ENCODE data around the gene VPS26C.

Gene VPS26C

GRCh38 chr21:37266515-37267221 lies 466 bp downstream of the VPS26C start:
- DNase-seq, result peak in 3 of 10 donors; percentile 4 to 90 (median 76)
- intact Hi-C loops (cut with DNase I), result loop anchor here (1.0 to 10.0 kb wide), 5 partner anchors 44 to 296 kb away; partner anchors contain the start of genes DYRK1A, PIGP and TTC3

GRCh38 chr21:37264808-37265207 lies 2.3 kb downstream of the VPS26C start:
- no peak for DNase-seq
- intact Hi-C loops (cut with DNase I), result loop anchor here (5.0 to 10.0 kb wide), 4 partner anchors 43 to 297 kb away; partner anchors contain the start of genes PIGP and TTC3

GRCh38 chr21:37263827-37264600 lies 3.1 kb downstream of the VPS26C start:
- intact Hi-C loops (cut with DNase I), result loop anchor here (10.0 kb wide), 1 partner anchor 191 kb away; no protein-coding TSS in a partner anchor
- DNase-seq, result no peak

- no peak for DNase-seq
- intact Hi-C loops (cut with DNase I), result no loop called here
Measured at GRCh38 chr21:37259426-37259825, 7.7 kb downstream of the VPS26C start.

GRCh38 chr21:37257967-37258877 lies 8.9 kb downstream of the VPS26C start:
- peak; percentile 38 to 95 (median 65) for DNase-seq
- intact Hi-C loops (cut with DNase I), result no loop called here

GRCh38 chr21:37257511-37257966 lies 9.6 kb downstream of the VPS26C start:
- DNase-seq, result peak in 5 of 10 donors; percentile 11 to 77 (median 73)
- intact Hi-C loops (cut with DNase I), result no loop called here

GRCh38 chr21:37253991-37254390 lies 13.1 kb downstream of the VPS26C start:
- intact Hi-C loops (cut with DNase I), result no loop called here
- no peak for DNase-seq

- intact Hi-C loops (cut with DNase I), result no loop called here
- no peak for DNase-seq
Measured at GRCh38 chr21:37251294-37251634, 15.9 kb downstream of the VPS26C start.

- intact Hi-C loops (cut with DNase I), result no loop called here
- no peak for DNase-seq
Measured at GRCh38 chr21:37249112-37249904, 17.8 kb downstream of the VPS26C start.

- intact Hi-C loops (cut with DNase I), result no loop called here
- DNase-seq, result no peak
Measured at GRCh38 chr21:37248298-37248697, 18.8 kb downstream of the VPS26C start.

GRCh38 chr21:37245151-37245550 lies 22.0 kb downstream of the VPS26C start:
- no peak for DNase-seq
- intact Hi-C loops (cut with DNase I), result no loop called here

GRCh38 chr21:37244501-37245095 lies 22.5 kb downstream of the VPS26C start:
- intact Hi-C loops (cut with DNase I), result no loop called here
- DNase-seq, result no peak

- intact Hi-C loops (cut with DNase I), result no loop called here
- DNase-seq, result no peak
Measured at GRCh38 chr21:37243961-37244360, 23.2 kb downstream of the VPS26C start.

- DNase-seq, result no peak
- intact Hi-C loops (cut with DNase I), result no loop called here
Measured at GRCh38 chr21:37241426-37241825, 25.7 kb downstream of the VPS26C start.

- intact Hi-C loops (cut with DNase I), result no loop called here
- DNase-seq, result no peak
Measured at GRCh38 chr21:37240978-37241377, 26.2 kb downstream of the VPS26C start.

GRCh38 chr21:37237764-37238163 lies 29.4 kb downstream of the VPS26C start:
- DNase-seq, result no peak
- intact Hi-C loops (cut with DNase I), result no loop called here

- no peak for DNase-seq
- intact Hi-C loops (cut with DNase I), result no loop called here
Measured at GRCh38 chr21:37237346-37237745, 29.8 kb downstream of the VPS26C start.

- intact Hi-C loops (cut with DNase I), result no loop called here
- DNase-seq, result peak in 1 of 10 donors; percentile 67
Measured at GRCh38 chr21:37233551-37234146, 33.5 kb downstream of the VPS26C start.
